ENCODE measurements around the gene BOC.

The BOC gene

GRCh38 chr3:113241292-113242095 lies 30.1 kb downstream of the BOC start:
- Histone ChIP-seq H3K36me3 (ENCODE audit: control insufficient read depth, insufficient read depth, low read length) (no peaks in the 10 kb centered on the region), H3K27me3 (replicated peaks; ENCODE audit: control insufficient read depth, insufficient read depth, low read length) (no peaks in the 10 kb centered on the region), H3K4me3 (replicated peaks; ENCODE audit: low read depth, low read length) (no peak overlapping the region)
- TF ChIP-seq CTCF (IDR thresholded peaks at IDR 0.05; ENCODE audit: insufficient read depth, low read length, poor library complexity, severe bottlenecking), result no peak
- no peak for DNase-seq (ENCODE audit: extremely low read depth, insufficient read length)

GRCh38 chr3:113242096-113242581 lies 30.8 kb downstream of the BOC start:
- no peaks in the 10 kb centered on the region for H3K36me3 ChIP-seq (ENCODE audit: control insufficient read depth, insufficient read depth, low read length)
- no peak for DNase-seq (ENCODE audit: extremely low read depth, insufficient read length)
- no peak overlapping the region for H3K4me3 ChIP-seq (replicated peaks; ENCODE audit: low read depth, low read length)
- TF ChIP-seq CTCF (IDR thresholded peaks at IDR 0.05; ENCODE audit: insufficient read depth, low read length, poor library complexity, severe bottlenecking), result no peak
- no peaks in the 10 kb centered on the region for H3K27me3 ChIP-seq (replicated peaks; ENCODE audit: control insufficient read depth, insufficient read depth, low read length)

- no peaks in the 10 kb centered on the region for H3K36me3 ChIP-seq (ENCODE audit: control insufficient read depth, insufficient read depth, low read length)
- no peak for DNase-seq (ENCODE audit: extremely low read depth, insufficient read length)
- no peak for TF ChIP-seq CTCF (IDR thresholded peaks at IDR 0.05; ENCODE audit: insufficient read depth, low read length, poor library complexity, severe bottlenecking)
- H3K27me3 ChIP-seq (replicated peaks; ENCODE audit: control insufficient read depth, insufficient read depth, low read length), result no peaks in the 10 kb centered on the region
- no peak overlapping the region for H3K4me3 ChIP-seq (replicated peaks; ENCODE audit: low read depth, low read length)
Observed at GRCh38 chr3:113243071-113243470, 31.7 kb downstream of the BOC start.

- no peaks in the 10 kb centered on the region for H3K36me3 ChIP-seq (ENCODE audit: control insufficient read depth, insufficient read depth, low read length)
- TF ChIP-seq CTCF (IDR thresholded peaks at IDR 0.05; ENCODE audit: insufficient read depth, low read length, poor library complexity, severe bottlenecking), result no peak
- no peak for DNase-seq (ENCODE audit: extremely low read depth, insufficient read length)
- H3K4me3 ChIP-seq (replicated peaks; ENCODE audit: low read depth, low read length), result no peak overlapping the region
- H3K27me3 ChIP-seq (replicated peaks; ENCODE audit: control insufficient read depth, insufficient read depth, low read length), result no peaks in the 10 kb centered on the region
Observed at GRCh38 chr3:113243846-113244245, 32.5 kb downstream of the BOC start.

- no peak for TF ChIP-seq CTCF (IDR thresholded peaks at IDR 0.05; ENCODE audit: insufficient read depth, low read length, poor library complexity, severe bottlenecking)
- no peak for DNase-seq (ENCODE audit: extremely low read depth, insufficient read length)
- no peak overlapping the region for H3K4me3 ChIP-seq (replicated peaks; ENCODE audit: low read depth, low read length)
Observed at GRCh38 chr3:113245761-113246161, 34.4 kb downstream of the BOC start.

More at GRCh38 chr3:113245761-113246161, 34.4 kb downstream of the BOC start:
- no peaks in the 10 kb centered on the region for H3K36me3 ChIP-seq (ENCODE audit: control insufficient read depth, insufficient read depth, low read length)
- H3K27me3 ChIP-seq (replicated peaks; ENCODE audit: control insufficient read depth, insufficient read depth, low read length), result no peaks in the 10 kb centered on the region; the same call in 1 of the 2 replicates

Measured in GM06990 (cell line).